ENCODE data around the gene PXDN.

Gene PXDN

GRCh38 chr2:1642066-1642861 lies 102.1 kb downstream of the PXDN start:
- no peak for DNase-seq

- no peak for DNase-seq
Measured at GRCh38 chr2:1641523-1641922, 102.8 kb downstream of the PXDN start.

GRCh38 chr2:1640301-1641135 lies 103.8 kb downstream of the PXDN start:
- DNase-seq = no peak

GRCh38 chr2:1639086-1639858 lies 105.0 kb downstream of the PXDN start:
- no peak for DNase-seq

GRCh38 chr2:1638281-1638860 lies 105.9 kb downstream of the PXDN start:
- no peak for DNase-seq

- DNase-seq = no peak
Measured at GRCh38 chr2:1636791-1637415, 107.4 kb downstream of the PXDN start.

GRCh38 chr2:1635823-1636222 lies 108.5 kb downstream of the PXDN start:
- DNase-seq = no peak

GRCh38 chr2:1634681-1635341 lies 109.5 kb downstream of the PXDN start:
- DNase-seq = no peak

GRCh38 chr2:1633936-1634587 lies 110.3 kb downstream of the PXDN start:
- no peak for DNase-seq

GRCh38 chr2:1633092-1633671 lies 111.1 kb downstream of the PXDN start:
- no peak for DNase-seq

- no peak for DNase-seq
Measured at GRCh38 chr2:1632510-1632909, 111.8 kb downstream of the PXDN start.

- no peak for DNase-seq
Measured at GRCh38 chr2:1632002-1632348, 112.3 kb downstream of the PXDN start.

- no peak for DNase-seq
Measured at GRCh38 chr2:1631292-1632001, 112.9 kb downstream of the PXDN start.

- no peak for DNase-seq
Measured at GRCh38 chr2:1628893-1629292, 115.4 kb downstream of the PXDN start.

GRCh38 chr2:1627628-1628381 lies 116.5 kb downstream of the PXDN start:
- DNase-seq = no peak

GRCh38 chr2:1626271-1626681 lies 118.0 kb downstream of the PXDN start:
- no peak for DNase-seq

- no peak for DNase-seq
Measured at GRCh38 chr2:1625281-1626001, 118.9 kb downstream of the PXDN start.

- DNase-seq = no peak
Measured at GRCh38 chr2:1623906-1624445, 120.3 kb downstream of the PXDN start.

Data from CD4-positive, alpha-beta T cell treated with Interleukin-17A for 1 hour (primary cell).